Brain microvascular endothelial cell (primary cell): ENCODE data around the gene CSTF2T.

Experiments
- DNase-seq: peaks from one replicate; pipeline ENCODE4 v3.0.0-alpha.2; 2020
- H3K27ac ChIP-seq: fragments of 250-450 bp; sonication (Bioruptor Pico); 2 replicates; pipeline ENCODE4 v1.5.1; 2020; ENCODE audit warnings: mild to moderate bottlenecking, moderate library complexity
- H3K27me3 ChIP-seq: fragments of 250-450 bp; sonication (Bioruptor Pico); replicated peaks from 2 replicates; pipeline ENCODE4 v1.5.1; 2020; ENCODE audit warnings: mild to moderate bottlenecking
- H3K36me3 ChIP-seq: fragments of 250-450 bp; sonication (Bioruptor Pico); replicated peaks from 2 replicates; pipeline ENCODE4 v1.5.1; 2020; ENCODE audit warnings: mild to moderate bottlenecking
- H3K4me3 ChIP-seq: 2 replicates; pipeline ENCODE4 v1.5.1; 2011; ENCODE audit warnings: low read depth, mild to moderate bottlenecking, control low read depth, low read length, moderate library complexity
- in situ Hi-C: cut with HindIII; loops from 2 replicates; pipeline ENCODE4 v1.10.0; 2017; ENCODE audit warnings: low sequenced_read_pairs, low pct_ligation_motif_present
- TF ChIP-seq, protein P1 (sequence below): IDR thresholded peaks from 2 replicates; pipeline ENCODE4 v1.5.1; 2011; ENCODE audit warnings: low read depth, mild to moderate bottlenecking, moderate library complexity, low read length, control low read depth, inconsistent platforms; ENCODE audit errors: missing control alignments

CSTF2T gene

DNA sequence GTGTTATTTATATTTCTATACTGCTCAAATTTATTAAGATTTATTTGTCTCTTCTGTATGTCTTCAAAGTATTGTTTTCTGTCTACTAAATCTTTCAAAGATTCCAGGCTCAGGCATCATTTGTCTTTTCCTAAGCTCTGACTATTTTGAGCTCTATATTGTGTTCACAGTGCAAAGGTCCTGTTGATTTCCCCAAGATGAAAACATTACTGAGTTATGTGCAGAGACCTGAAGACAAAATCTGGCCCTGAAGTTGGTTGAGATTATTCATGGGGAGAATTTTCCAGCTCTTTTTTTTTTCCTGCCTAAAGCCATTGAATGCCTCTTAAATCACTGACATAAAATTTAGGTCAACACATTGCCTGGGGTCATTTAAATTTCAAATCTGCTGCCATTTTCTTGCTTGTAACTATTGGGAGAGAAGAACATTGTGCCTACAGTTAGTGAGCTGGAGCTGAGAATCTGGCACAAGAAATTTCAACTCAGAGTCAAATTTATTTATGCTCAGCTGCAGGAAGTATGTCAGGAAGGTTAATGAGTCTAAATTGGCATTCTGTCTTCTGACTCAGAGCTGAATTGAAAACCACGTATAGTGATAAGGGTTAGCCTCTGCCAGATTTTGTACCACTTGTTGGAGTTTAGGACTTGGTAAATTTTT lies 31.6 kb downstream of the CSTF2T start:
- no peak overlapping the region for H3K27ac ChIP-seq
- in situ Hi-C loops: no loop called here
- TF ChIP-seq, protein P1, sequence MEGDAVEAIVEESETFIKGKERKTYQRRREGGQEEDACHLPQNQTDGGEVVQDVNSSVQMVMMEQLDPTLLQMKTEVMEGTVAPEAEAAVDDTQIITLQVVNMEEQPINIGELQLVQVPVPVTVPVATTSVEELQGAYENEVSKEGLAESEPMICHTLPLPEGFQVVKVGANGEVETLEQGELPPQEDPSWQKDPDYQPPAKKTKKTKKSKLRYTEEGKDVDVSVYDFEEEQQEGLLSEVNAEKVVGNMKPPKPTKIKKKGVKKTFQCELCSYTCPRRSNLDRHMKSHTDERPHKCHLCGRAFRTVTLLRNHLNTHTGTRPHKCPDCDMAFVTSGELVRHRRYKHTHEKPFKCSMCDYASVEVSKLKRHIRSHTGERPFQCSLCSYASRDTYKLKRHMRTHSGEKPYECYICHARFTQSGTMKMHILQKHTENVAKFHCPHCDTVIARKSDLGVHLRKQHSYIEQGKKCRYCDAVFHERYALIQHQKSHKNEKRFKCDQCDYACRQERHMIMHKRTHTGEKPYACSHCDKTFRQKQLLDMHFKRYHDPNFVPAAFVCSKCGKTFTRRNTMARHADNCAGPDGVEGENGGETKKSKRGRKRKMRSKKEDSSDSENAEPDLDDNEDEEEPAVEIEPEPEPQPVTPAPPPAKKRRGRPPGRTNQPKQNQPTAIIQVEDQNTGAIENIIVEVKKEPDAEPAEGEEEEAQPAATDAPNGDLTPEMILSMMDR: no peak
- H3K36me3 ChIP-seq: no peaks in the 10 kb centered on the region
- no peaks in the 10 kb centered on the region for H3K27me3 ChIP-seq
- H3K4me3 ChIP-seq: no peak overlapping the region
- DNase-seq: no peak

DNA sequence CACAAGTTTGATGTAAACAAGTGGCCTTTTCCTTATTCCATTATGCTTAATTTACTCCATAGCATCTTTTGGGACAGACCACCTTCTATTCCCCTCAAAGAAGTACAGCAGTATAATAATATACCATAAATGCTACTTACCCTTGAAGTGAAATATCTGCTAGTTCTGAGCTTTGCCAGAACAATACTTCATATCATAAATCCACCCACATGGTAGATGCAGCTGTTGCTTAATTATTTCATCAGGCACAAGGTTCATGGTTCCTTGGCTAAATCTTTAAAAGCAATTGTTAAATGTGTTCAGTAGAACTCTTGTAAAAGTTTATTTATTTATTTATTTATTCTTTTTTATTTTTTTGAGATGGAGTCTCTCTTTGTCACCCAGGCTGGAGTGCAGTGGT lies 32.9 kb downstream of the CSTF2T start:
- no peak overlapping the region for H3K4me3 ChIP-seq
- H3K27ac ChIP-seq: no peak overlapping the region
- in situ Hi-C loops: no loop called here

DNA sequence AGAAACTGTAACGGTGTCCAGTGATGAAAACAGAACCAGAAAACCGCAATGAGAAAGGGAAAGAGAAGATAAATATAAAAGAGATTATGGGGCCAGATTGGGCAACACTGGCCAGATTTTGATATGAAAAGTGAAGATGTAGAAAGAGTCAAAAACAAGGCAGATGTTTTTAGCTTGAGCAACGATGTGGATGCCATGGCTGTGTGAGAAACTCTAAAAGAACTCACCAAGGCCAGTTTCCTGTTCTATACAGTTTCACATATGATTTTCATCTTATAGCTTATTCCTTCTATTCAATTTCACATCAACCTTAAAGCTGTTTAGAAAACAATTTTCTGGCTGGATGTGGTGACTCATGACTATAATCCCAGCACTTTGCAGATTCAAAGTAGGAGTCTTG lies 36.3 kb downstream of the CSTF2T start:
- Histone ChIP-seq H3K4me3 (no peak overlapping the region), H3K27me3 (no peaks in the 10 kb centered on the region), H3K27ac (no peak overlapping the region), H3K36me3 (no peaks in the 10 kb centered on the region)
- no peak for DNase-seq
- TF ChIP-seq, protein P1: no peak
- in situ Hi-C loops: no loop called here

More for the DNA sequence above, 32.9 kb downstream of the CSTF2T start:
- TF ChIP-seq, protein P1: no peak
- Histone ChIP-seq H3K36me3 (no peaks in the 10 kb centered on the region), H3K27me3 (no peaks in the 10 kb centered on the region)
- no peak for DNase-seq

DNA sequence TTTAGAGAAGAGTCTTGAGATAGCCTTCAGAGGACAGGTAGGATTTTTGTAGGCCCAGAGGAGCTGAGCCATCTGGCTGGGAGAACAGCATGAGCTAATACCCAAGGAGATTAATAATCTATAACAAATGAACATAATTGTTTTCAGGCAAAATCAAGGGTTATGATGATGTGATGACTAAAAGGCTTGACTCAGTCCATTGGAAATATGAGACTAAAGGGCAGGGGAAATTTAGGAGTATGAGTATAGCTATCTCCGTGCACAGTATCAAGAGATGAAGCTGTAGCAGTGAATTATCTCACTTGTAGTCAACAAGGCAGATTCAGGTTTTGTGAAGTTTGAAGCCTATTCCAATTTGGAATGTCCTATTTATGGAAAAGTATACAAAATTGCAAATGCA lies 40.1 kb downstream of the CSTF2T start:
- in situ Hi-C loops: no loop called here
- no peak for DNase-seq
- no peaks in the 10 kb centered on the region for H3K36me3 ChIP-seq
- TF ChIP-seq, protein P1: no peak
- H3K27me3 ChIP-seq: no peaks in the 10 kb centered on the region
- no peak overlapping the region for H3K27ac ChIP-seq
- H3K4me3 ChIP-seq: no peak overlapping the region

DNA sequence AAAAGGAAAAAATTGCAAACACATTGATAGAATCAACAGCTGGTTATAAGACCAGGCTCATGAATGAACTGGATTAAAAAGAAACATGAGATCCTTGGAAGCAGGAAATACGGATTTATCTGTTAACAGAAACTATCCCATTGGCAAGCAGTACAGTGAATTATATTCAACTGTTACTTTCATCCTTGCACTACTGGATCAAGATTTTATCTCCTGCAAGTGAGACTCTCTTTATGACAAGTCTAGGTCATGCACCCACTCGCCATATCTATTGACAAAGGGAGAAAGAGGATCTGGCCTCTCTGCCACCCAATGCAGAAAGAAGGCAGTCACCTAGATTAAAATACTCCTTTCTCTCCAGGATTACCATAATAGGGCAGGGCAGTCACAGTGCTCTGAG lies 41.4 kb downstream of the CSTF2T start:
- Histone ChIP-seq H3K4me3 (no peak overlapping the region), H3K36me3 (no peaks in the 10 kb centered on the region), H3K27ac (no peak overlapping the region), H3K27me3 (no peaks in the 10 kb centered on the region)
- DNase-seq: no peak
- in situ Hi-C loops: no loop called here
- TF ChIP-seq, protein P1: no peak

DNA sequence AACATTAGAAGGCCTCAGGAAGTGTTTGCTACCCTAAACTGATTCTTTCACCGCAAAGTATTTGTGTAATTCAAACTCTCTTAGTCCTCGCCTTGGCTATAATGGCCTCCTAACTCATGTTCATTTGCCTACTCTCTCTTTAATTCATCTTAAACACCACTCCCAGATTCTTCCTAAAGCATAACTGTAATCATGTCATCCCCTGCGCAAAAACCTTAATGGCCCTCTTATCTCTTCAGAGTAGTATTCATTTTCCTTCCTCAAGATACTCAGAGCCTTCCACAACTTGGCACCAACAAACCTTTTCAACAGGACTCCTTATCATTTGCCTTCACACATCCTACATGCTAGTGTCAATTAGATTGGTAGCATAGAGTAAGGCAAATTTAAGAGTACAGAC lies 42.9 kb downstream of the CSTF2T start:
- Histone ChIP-seq H3K36me3 (no peaks in the 10 kb centered on the region), H3K27me3 (no peaks in the 10 kb centered on the region), H3K27ac (no peak overlapping the region), H3K4me3 (no peak overlapping the region)
- no peak for DNase-seq
- TF ChIP-seq, protein P1: no peak
- in situ Hi-C loops: no loop called here
